Heart right ventricle (tissue), 16 donors: ENCODE results near the gene HAUS3. TPM values are rescaled to one million over a fixed set of nuclear protein-coding genes. Genes with fewer than 3 reads are reported as not detected.

Experiments used
- ATAC-seq, 8 donors: fragments of 200-7000 bp; cut with Tn5 transposase; one replicate each; pipeline ENCODE4 v1.9.1; 2020; ENCODE audit warnings: mild to moderate bottlenecking in 8 of 8, moderate library complexity in 8 of 8, moderate number of reproducible peaks in 1 of 8
- DNase-seq, 2 donors: peaks; one replicate each; pipeline ENCODE4 v3.0.0-alpha.2; 2020
- H3K27ac ChIP-seq, 10 donors: fragments of 200-600 bp; sonication (generic) in 2 of 10; one replicate each; pipeline versions ENCODE4 v1.5.0 to v1.8.0; 2020 to 2022; ENCODE audit warnings: mild to moderate bottlenecking in 3 of 10
- H3K27me3 ChIP-seq, 7 donors: fragments of 200-600 bp; one replicate each; pipeline ENCODE4 v1.8.0; 2021 to 2022; ENCODE audit warnings: mild to moderate bottlenecking in 2 of 7
- H3K36me3 ChIP-seq, 9 donors: fragments of 200-600 bp; sonication (generic) in 1 of 9; one replicate each; pipeline versions ENCODE4 v1.5.0 to v1.8.0; 2020 to 2022; ENCODE audit warnings: mild to moderate bottlenecking in 2 of 9
- H3K4me1 ChIP-seq, 9 donors: fragments of 200-600 bp; sonication (generic) in 1 of 9; one replicate each; pipeline versions ENCODE4 v1.5.0 to v1.8.0; 2020 to 2022; ENCODE audit warnings: mild to moderate bottlenecking in 4 of 9
- H3K4me3 ChIP-seq, 10 donors: fragments of 200-600 bp; sonication (generic) in 2 of 10; one replicate each; pipeline versions ENCODE4 v1.5.0 to v1.8.0; 2020 to 2022; ENCODE audit warnings: mild to moderate bottlenecking in 7 of 10, moderate library complexity in 2 of 10
- H3K9me3 ChIP-seq, 11 donors: fragments of 200-600 bp in 10 of 11; sonication (generic) in 2 of 11; one replicate each; pipeline versions ENCODE4 v1.5.0 to v1.8.0; 2013 to 2022; ENCODE audit warnings: mild to moderate bottlenecking in 2 of 11, control low read depth in 1 of 11, moderate library complexity in 1 of 11
- WGBS, 2 donors: extraction: QIAGEN DNeasy Blood & Tissue Kit; methylation state at CpG; one replicate each; pipeline ENCODE4 v1.1.7; 2013; ENCODE audit warnings: inconsistent platforms in 1 of 2; 5-methylcytosine and 5-hydroxymethylcytosine counted together
- intact Hi-C, 10 donors: fragments of 100-400 bp; cut with DNase I; formaldehyde crosslinking; loops; one replicate each; pipeline versions ENCODE4 v1.11.1 to v1.14.2; 2022
- polyA plus RNA-seq, 2 donors: library from polyadenylated mRNA; stranded (reverse); fragments of 200-250 nt; gene quantifications; one replicate each; pipeline ENCODE4 v1.2.3, GENCODE V29; 2013
- total RNA-seq, 10 donors: library from RNA; stranded (reverse); fragmentation: NEBNext Ultra II Directional in 3 of 10; extraction: Animal tissue kit (Norgen Biotek cat#: 25700) in 3 of 10; gene quantifications; one replicate each; pipeline versions ENCODE4 v1.2.1 to v1.2.4, GENCODE V29; 2021 to 2023
- TF ChIP-seq, protein P1 (sequence below), 9 donors: fragments of 200-600 bp; sonication (generic) in 2 of 9; IDR thresholded peaks; one replicate each; pipeline versions ENCODE4 v1.5.0 to v1.8.0; 2021 to 2022; ENCODE audit warnings: antibody characterized with exemption in 9 of 9, mild to moderate bottlenecking in 5 of 9, moderate library complexity in 1 of 9
- donor health status: Arrhythmogenic right ventricular cardiomyopathy.
- donor health status: ischemic (EF 13 %, LVEDD 7.1; RV severe dilation, severe dysfunction).
- donor health status: healthy with polysubstance abuse.
- donor health status: DM: no; HTN: yes; CAD: no.
- donor health status: DM: no; HTN: no; CAD: no.
- donor health status: ischemic (EF 25% LVEDD 6.9; RV normal size, moderate dysfunction).
- donor health status: ischemic (EF 25% LVEDD 5.7; RV mildly dilated, moderate dysfunction).
- donor health status: healthy.
- donor health status: DM: yes; HTN: yes; CAD: no.
- donor health status: Ischemic cardiomyopathy.
- donor health status: ischemic (EF 35%, LVEDD 5.7; RV mildly dilated, moderate dysfunction).
- donor health status: nonischemic (EF 11% LVEDD 7.7; RV severe dilation, severe dysfunction).
- donor health status: DM: yes; HTN: yes; CAD: no.
- donor health status: PGD.
- donor health status: ischemic (EF 29% LVEDD 5.4; RV normal size, mild dysfunction).
- donor health status: nonischemic (EF 23%, LVEDD 6.1; RV moderate dilation, normal function).

Gene HAUS3
- total and polyA plus RNA-seq, 12 donors, result 3.5 to 10.5 (median 6.5) TPM

DNA sequence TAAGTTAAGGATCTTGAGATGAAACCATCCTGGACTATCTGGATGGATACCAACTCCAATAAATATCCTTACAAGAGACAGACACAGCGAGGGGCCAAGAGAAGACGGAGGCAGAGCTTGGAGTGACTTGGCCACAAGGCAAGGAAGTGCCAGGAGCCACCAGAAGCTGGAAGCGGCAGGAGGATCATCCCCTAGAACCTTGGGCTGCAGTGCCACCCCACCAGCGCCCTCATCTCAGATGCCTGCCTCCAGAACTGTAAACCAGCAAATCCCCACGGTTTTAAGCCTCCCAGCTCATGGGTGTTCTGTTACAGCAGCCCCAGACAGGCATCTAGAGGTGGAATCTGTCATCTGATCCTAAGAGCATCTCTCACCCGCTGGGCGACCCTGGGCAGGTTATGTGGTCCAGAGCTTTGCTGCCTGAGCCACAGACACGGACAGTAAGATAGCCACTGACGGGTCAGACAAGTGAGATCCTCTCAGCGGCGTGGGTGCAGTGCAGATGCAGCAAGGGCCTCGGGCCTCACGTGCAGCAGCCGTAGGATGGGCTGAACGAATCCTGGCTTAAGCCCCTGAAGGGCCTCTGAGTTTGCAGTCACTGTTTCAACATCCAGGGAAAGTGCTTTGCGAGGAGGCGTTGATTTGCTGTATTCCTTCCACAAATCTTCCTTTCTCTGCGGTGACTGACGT lies 45.1 kb upstream of the HAUS3 start:
- TF ChIP-seq, protein P1, sequence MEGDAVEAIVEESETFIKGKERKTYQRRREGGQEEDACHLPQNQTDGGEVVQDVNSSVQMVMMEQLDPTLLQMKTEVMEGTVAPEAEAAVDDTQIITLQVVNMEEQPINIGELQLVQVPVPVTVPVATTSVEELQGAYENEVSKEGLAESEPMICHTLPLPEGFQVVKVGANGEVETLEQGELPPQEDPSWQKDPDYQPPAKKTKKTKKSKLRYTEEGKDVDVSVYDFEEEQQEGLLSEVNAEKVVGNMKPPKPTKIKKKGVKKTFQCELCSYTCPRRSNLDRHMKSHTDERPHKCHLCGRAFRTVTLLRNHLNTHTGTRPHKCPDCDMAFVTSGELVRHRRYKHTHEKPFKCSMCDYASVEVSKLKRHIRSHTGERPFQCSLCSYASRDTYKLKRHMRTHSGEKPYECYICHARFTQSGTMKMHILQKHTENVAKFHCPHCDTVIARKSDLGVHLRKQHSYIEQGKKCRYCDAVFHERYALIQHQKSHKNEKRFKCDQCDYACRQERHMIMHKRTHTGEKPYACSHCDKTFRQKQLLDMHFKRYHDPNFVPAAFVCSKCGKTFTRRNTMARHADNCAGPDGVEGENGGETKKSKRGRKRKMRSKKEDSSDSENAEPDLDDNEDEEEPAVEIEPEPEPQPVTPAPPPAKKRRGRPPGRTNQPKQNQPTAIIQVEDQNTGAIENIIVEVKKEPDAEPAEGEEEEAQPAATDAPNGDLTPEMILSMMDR (IDR thresholded peaks at IDR 0.05), result no peak
- Histone ChIP-seq H3K27me3 (no peaks in the 10 kb centered on the region), H3K4me3 (no peak overlapping the region), H3K9me3 (no peaks in the 10 kb centered on the region), H3K36me3 (no peaks in the 10 kb centered on the region), H3K4me1 (peaks cover 0 to 24% (median 0%) of the 10 kb centered on the region in 9 donors), H3K27ac (no peak overlapping the region)
- WGBS, 2 donors, result 73 to 76% methylated on average over 19 of the region's 19 CpGs
- ATAC-seq, result no peak
- DNase-seq, result no peak
- intact Hi-C loops, result no loop called here

DNA sequence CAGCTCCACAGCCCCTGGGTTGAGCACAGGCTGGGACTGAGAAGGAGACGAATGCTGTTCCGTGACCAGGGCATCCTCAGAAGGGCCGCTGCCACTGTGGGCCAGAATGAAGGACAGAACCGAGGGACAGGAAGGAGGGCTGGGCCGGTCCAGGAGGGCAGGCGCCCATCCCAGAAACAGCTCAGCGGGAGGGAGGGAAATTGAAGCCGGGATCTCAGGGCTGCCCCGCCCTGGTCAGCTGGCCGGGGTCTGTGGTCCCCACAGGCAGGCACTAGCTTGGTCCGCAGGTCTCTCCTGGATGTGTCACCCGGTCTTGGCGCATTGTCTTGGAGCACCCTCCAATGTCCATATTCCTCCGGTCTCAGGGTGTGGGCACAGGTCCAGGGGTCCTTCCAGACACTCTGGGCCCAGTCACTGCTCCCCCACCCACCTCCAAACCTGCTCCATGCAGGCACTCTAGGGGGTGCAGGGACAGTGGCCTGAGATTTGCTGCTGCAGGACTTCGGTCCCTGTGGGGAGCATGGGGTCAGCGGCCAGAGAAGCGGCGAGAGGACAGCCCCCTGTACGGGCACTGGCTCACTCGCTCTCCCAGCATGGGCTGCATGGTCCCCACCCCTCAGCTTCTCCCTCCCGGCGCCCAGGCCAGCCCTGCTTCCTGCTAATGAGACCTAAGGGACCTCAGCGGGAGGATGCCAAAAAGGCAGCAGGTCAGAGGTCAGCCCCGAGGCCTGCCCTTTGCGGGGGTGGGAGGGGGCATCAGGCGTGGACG lies 43.9 kb upstream of the HAUS3 start:
- 71 to 72% methylated on average over 27 of the region's 27 CpGs for WGBS, 2 donors
- H3K36me3 ChIP-seq, result no peaks in the 10 kb centered on the region
- no peak for DNase-seq

DNA sequence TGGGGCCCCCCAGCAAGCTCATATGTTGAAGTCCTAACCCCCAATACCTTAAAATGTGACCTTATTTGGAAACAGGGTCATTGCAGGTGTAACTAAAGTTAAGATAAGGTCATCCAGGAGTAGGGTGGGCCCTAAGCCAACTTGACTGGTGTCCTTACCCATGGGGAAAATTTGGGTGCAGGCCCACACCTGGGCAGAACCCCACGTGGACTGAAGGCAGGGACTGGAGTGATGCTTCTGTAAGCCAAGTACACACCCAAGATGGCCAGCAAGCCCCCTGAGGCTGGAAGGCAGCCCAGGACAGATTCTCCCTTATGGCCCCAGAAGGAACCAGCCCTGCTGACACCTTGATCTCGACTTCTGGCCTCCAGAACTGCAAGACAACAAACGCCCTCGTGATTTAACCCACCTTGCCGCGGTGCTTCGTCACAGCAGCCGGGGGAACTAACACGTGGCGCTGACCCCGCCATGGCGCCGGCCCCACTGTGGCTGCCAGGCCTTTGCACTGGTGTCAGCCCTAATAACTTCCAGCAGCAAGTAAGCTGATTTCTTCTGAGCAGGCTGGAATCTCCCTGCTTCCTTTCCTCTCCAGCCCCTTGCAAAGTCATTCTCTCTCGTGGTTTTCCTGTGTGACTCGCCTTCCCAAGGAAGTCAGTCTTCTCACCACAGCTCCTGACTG lies 43.2 kb upstream of the HAUS3 start:
- Histone ChIP-seq H3K27me3 (no peaks in the 10 kb centered on the region), H3K9me3 (no peaks in the 10 kb centered on the region), H3K4me1 (peaks cover 0 to 11% (median 0%) of the 10 kb centered on the region in 9 donors), H3K36me3 (no peaks in the 10 kb centered on the region), H3K4me3 (no peak overlapping the region), H3K27ac (no peak overlapping the region)
- intact Hi-C loops, result no loop called here
- ATAC-seq (no peak), DNase-seq (no peak)
- TF ChIP-seq, protein P1 (IDR thresholded peaks at IDR 0.05), result no peak
- 86 to 90% methylated on average over 15 of the region's 15 CpGs for WGBS, 2 donors

More for the DNA sequence above, 43.9 kb upstream of the HAUS3 start:
- Histone ChIP-seq H3K4me1 (peaks cover 0 to 17% (median 0%) of the 10 kb centered on the region in 9 donors), H3K9me3 (no peaks in the 10 kb centered on the region), H3K4me3 (no peak overlapping the region), H3K27ac (no peak overlapping the region), H3K27me3 (no peaks in the 10 kb centered on the region)
- TF ChIP-seq, protein P1 (IDR thresholded peaks at IDR 0.05), result no peak
- peak in 1 of 8 donors; percentile 22 for ATAC-seq
- intact Hi-C loops, result no loop called here

DNA sequence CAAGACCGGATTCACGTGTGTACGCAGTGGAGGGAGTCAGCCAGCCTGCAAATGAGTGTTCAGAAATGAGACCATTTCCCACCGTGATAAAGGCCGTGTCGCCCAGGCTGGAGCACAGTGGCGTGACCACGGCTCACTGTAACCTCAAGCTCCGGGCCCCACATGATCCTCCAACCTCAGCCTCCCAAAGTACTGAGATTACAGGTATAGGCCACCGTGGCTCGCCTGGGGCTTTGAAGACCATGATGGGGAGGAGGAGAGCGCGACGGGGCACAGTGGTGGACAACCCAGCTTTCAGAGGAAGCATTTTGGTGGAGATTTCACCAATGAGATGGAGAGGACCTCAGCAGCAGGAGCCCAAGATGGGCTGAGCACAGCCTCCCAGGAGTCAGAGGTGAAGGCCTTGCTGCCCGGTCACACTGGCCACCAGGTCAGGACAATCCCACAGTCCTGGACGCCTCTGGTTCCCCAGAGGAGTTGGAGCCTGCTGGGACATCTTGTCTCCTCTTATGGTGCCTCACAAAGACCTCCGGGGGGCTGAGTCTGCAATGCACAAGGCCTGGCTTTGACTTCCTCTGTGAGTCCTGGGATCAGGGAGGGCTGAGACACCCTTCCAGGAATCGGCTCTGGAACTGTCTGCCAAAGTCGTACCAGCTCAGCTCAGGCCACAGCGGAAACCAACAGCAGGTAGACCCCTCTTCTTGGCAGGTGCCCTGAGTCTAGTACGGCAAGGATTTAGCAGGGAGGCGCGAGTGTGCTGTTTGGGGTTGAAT lies 42.4 kb upstream of the HAUS3 start:
- Histone ChIP-seq H3K27ac (no peak overlapping the region), H3K4me1 (peaks cover 0 to 11% (median 0%) of the 10 kb centered on the region in 9 donors), H3K4me3 (no peak overlapping the region), H3K27me3 (no peaks in the 10 kb centered on the region), H3K9me3 (no peaks in the 10 kb centered on the region), H3K36me3 (no peaks in the 10 kb centered on the region)
- 95% methylated on average over 23 of the region's 23 CpGs for WGBS, 2 donors
- ATAC-seq, result no peak
- intact Hi-C loops, result no loop called here
- DNase-seq, result no peak
- TF ChIP-seq, protein P1 (IDR thresholded peaks at IDR 0.05), result no peak
